Right lobe of liver (tissue), 4 donors: ENCODE measurements around the gene KCNQ1.

Experiments
- POLR2A ChIP-seq: fragments of 450-650 bp; IDR thresholded peaks from one replicate; pipeline ENCODE4 v1.6.1; 2017; ENCODE audit warnings: antibody characterized with exemption, mild to moderate bottlenecking
- TF ChIP-seq, protein P1 (sequence below), 4 donors: fragments of 200-600 bp in 3 of 4; fragments of 450-650 bp in 1 of 4; IDR thresholded peaks; one replicate each; pipeline versions ENCODE4 v1.5.1 to v1.8.0; 2016 to 2022; ENCODE audit warnings: antibody characterized with exemption in 4 of 4, mild to moderate bottlenecking in 2 of 4
- donor health status: DM: no; HTN: no; CAD: no.
- donor health status: DM: no; HTN: no; CAD: no.
- donor health status: DM: no; HTN: yes; CAD: no.

DNA sequence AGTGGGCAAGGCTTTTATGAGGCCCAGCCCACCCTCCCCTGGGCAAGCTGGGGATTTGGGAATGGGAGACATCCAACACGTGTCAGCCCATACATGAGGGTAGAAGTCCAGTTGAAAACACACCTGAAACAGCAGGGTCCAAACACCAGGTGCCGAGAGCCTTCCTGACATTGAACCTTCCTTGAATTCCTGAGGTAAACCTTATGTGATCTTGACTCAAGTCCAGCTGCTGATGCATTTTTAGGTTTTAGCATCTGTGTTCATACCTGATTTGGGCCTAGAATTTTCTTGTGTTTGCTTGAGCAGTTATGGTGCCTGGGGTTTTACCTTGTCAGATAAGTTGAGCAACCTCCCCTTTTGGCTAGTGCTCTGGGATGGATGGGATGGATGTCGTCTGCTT is 374.5 kb downstream of the KCNQ1 start:
- TF ChIP-seq, protein P1, sequence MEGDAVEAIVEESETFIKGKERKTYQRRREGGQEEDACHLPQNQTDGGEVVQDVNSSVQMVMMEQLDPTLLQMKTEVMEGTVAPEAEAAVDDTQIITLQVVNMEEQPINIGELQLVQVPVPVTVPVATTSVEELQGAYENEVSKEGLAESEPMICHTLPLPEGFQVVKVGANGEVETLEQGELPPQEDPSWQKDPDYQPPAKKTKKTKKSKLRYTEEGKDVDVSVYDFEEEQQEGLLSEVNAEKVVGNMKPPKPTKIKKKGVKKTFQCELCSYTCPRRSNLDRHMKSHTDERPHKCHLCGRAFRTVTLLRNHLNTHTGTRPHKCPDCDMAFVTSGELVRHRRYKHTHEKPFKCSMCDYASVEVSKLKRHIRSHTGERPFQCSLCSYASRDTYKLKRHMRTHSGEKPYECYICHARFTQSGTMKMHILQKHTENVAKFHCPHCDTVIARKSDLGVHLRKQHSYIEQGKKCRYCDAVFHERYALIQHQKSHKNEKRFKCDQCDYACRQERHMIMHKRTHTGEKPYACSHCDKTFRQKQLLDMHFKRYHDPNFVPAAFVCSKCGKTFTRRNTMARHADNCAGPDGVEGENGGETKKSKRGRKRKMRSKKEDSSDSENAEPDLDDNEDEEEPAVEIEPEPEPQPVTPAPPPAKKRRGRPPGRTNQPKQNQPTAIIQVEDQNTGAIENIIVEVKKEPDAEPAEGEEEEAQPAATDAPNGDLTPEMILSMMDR (IDR thresholded peaks at IDR 0.05): no peak
- TF ChIP-seq POLR2A: no peak
